ENCODE measurements around the gene NUDT8.

GRCh38 chr11:67609316-67609715 is 20.4 kb downstream of the NUDT8 start:
- no peak for TF ChIP-seq CTCF (IDR thresholded peaks at IDR 0.05)
- no peak for TF ChIP-seq POLR2A (IDR thresholded peaks at IDR 0.05)

All from thyroid gland (tissue), 4 donors.